ENCODE measurements around the gene BCAR1.
"Not testable (repeated sequence)": the region's sequence is repeated elsewhere in the genome, so short reads cannot be mapped to it uniquely, and the experiment has no call there.

Gene BCAR1

GRCh38 chr16:75243667-75244224 is 7.7 kb downstream of the BCAR1 start:
- in situ Hi-C loops (cut with MboI; ENCODE audit: low pct_unique_long_range_greater_than_20kb, low sequenced_read_pairs), result no loop called here

GRCh38 chr16:75242436-75243078 is 8.9 kb downstream of the BCAR1 start:
- DNase-seq; in situ Hi-C loops (cut with MboI; ENCODE audit: low pct_unique_long_range_greater_than_20kb, low sequenced_read_pairs): not testable (repeated sequence)

More at GRCh38 chr16:75243667-75244224, 7.7 kb downstream of the BCAR1 start:
- no peak for DNase-seq

- in situ Hi-C loops (cut with MboI; ENCODE audit: low pct_unique_long_range_greater_than_20kb, low sequenced_read_pairs), result no loop called here
- no peak for DNase-seq
Observed at GRCh38 chr16:75241955-75242354, 9.5 kb downstream of the BCAR1 start.

- DNase-seq, result no peak
- in situ Hi-C loops (cut with MboI; ENCODE audit: low pct_unique_long_range_greater_than_20kb, low sequenced_read_pairs), result no loop called here
Observed at GRCh38 chr16:75241412-75241811, 10.0 kb downstream of the BCAR1 start.

GRCh38 chr16:75240633-75241032 is 10.8 kb downstream of the BCAR1 start:
- DNase-seq; in situ Hi-C loops (cut with MboI; ENCODE audit: low pct_unique_long_range_greater_than_20kb, low sequenced_read_pairs): not testable (repeated sequence)

GRCh38 chr16:75239542-75240122 is 11.8 kb downstream of the BCAR1 start:
- DNase-seq, result no peak
- in situ Hi-C loops (cut with MboI; ENCODE audit: low pct_unique_long_range_greater_than_20kb, low sequenced_read_pairs), result no loop called here

- in situ Hi-C loops (cut with MboI; ENCODE audit: low pct_unique_long_range_greater_than_20kb, low sequenced_read_pairs), result no loop called here
- DNase-seq, result no peak
Observed at GRCh38 chr16:75238853-75239541, 12.4 kb downstream of the BCAR1 start.

- no peak for DNase-seq
- in situ Hi-C loops (cut with MboI; ENCODE audit: low pct_unique_long_range_greater_than_20kb, low sequenced_read_pairs), result no loop called here
Observed at GRCh38 chr16:75238132-75238852, 13.1 kb downstream of the BCAR1 start.

- no peak for DNase-seq
- in situ Hi-C loops (cut with MboI; ENCODE audit: low pct_unique_long_range_greater_than_20kb, low sequenced_read_pairs), result no loop called here
Observed at GRCh38 chr16:75237398-75238131, 13.9 kb downstream of the BCAR1 start.

GRCh38 chr16:75236736-75237397 is 14.6 kb downstream of the BCAR1 start:
- in situ Hi-C loops (cut with MboI; ENCODE audit: low pct_unique_long_range_greater_than_20kb, low sequenced_read_pairs), result no loop called here

GRCh38 chr16:75236232-75236631 is 15.2 kb downstream of the BCAR1 start:
- no peak for DNase-seq
- in situ Hi-C loops (cut with MboI; ENCODE audit: low pct_unique_long_range_greater_than_20kb, low sequenced_read_pairs), result no loop called here

More at GRCh38 chr16:75236736-75237397, 14.6 kb downstream of the BCAR1 start:
- no peak for DNase-seq

GRCh38 chr16:75235721-75236193 is 15.7 kb downstream of the BCAR1 start:
- DNase-seq, result no peak
- in situ Hi-C loops (cut with MboI; ENCODE audit: low pct_unique_long_range_greater_than_20kb, low sequenced_read_pairs), result no loop called here

- in situ Hi-C loops (cut with MboI; ENCODE audit: low pct_unique_long_range_greater_than_20kb, low sequenced_read_pairs), result no loop called here
- DNase-seq, result no peak
Observed at GRCh38 chr16:75234856-75235696, 16.3 kb downstream of the BCAR1 start.

- DNase-seq, result no peak
- in situ Hi-C loops (cut with MboI; ENCODE audit: low pct_unique_long_range_greater_than_20kb, low sequenced_read_pairs), result no loop called here
Observed at GRCh38 chr16:75233611-75233938, 17.8 kb downstream of the BCAR1 start.

- no peak for DNase-seq
- in situ Hi-C loops (cut with MboI; ENCODE audit: low pct_unique_long_range_greater_than_20kb, low sequenced_read_pairs), result no loop called here
Observed at GRCh38 chr16:75231570-75231969, 19.9 kb downstream of the BCAR1 start.

- no peak for DNase-seq
- in situ Hi-C loops (cut with MboI; ENCODE audit: low pct_unique_long_range_greater_than_20kb, low sequenced_read_pairs), result no loop called here
Observed at GRCh38 chr16:75230471-75231110, 20.8 kb downstream of the BCAR1 start.
